IMR-90 (cell line): ENCODE results near the gene BTAF1. TPM values are rescaled to one million over a fixed set of nuclear protein-coding genes. Genes with fewer than 3 reads are reported as not detected.

Experiments
- microRNA-seq, 2 experiments: library from miRNA; stranded (forward) in 1 of 2; unstranded in 1 of 2; fragments of 10-50 nt in 1 of 2; fragments of <30 nt in 1 of 2; gene quantifications in 1 of 2; microRNA quantifications in 1 of 2; one replicate each; pipeline versions ENCODE3 to v1.1.0; 2013 to 2020; ENCODE audit not compliant: insufficient read depth in 1 of 2, insufficient read length in 1 of 2, unreplicated experiment in 1 of 2
- polyA plus RNA-seq, 3 experiments: library from polyadenylated mRNA; depleted of rRNA; stranded (reverse); fragments of >200 nt; gene quantifications; 2 replicates each; pipeline ENCODE4 v1.2.3, GENCODE V29; 2012; ENCODE audit warnings: low replicate concordance in 1 of 3
- small RNA-seq, 5 experiments: library from RNA; depleted of rRNA; stranded (forward); fragments of <200 nt; gene quantifications; one replicate each; pipeline ENCODE3, GENCODE V24; 2012
- total RNA-seq: library from RNA; depleted of rRNA; stranded (reverse); fragments of >200 nt; gene quantifications from 2 replicates; pipeline ENCODE4 v1.2.3, GENCODE V29; 2012; rRNA removed

BTAF1 gene
- total and polyA plus RNA-seq, 2 of the 4 experiments (the other 2 are of a cell fraction): 15.0 to 42.3 TPM

Small RNA genes within 50 kb of the gene (microRNA-seq; reads per million reads assigned to microRNA genes)
- gene AL359198.2 (ENCODE audit: insufficient read depth, insufficient read length) (not detected), gene RF00402 (ENCODE audit: insufficient read depth, insufficient read length) (not detected)

Small RNA genes within 50 kb of the gene (small RNA-seq; reads per million reads assigned to genes)
- 0 reads per million in 5 experiments for gene AL359198.2
- 0 reads per million in 5 experiments for gene RF00402

Other genes starting within 250 kb of the BTAF1 start
- gene TNKS2, start 125.3 kb upstream of the BTAF1 start, total RNA-seq: 41.4 and 49.4 TPM in 2 replicates
- gene TNKS2, start 125.3 kb upstream of the BTAF1 start, polyA plus RNA-seq (2012; rRNA removed): 13.3 and 17.0 TPM in 2 replicates
- gene FGFBP3, start 14.3 kb upstream of the BTAF1 start, total RNA-seq: under 0.01 and 0.28 TPM in 2 replicates
- 0.34 and 0.36 TPM in 2 replicates for gene FGFBP3, start 14.3 kb upstream of the BTAF1 start, polyA plus RNA-seq (2012; rRNA removed)